CD1c-positive myeloid dendritic cell (primary cell): ENCODE data around the gene KLK11.
"Not testable (repeated sequence)": the region's sequence is repeated elsewhere in the genome, so short reads cannot be mapped to it uniquely, and the experiment has no call there.

ENCODE experiments used
- DNase-seq: peaks from one replicate; pipeline ENCODE4 v3.0.0-alpha.2; 2016; ENCODE audit errors: extremely low spot score

The KLK11 gene

DNA sequence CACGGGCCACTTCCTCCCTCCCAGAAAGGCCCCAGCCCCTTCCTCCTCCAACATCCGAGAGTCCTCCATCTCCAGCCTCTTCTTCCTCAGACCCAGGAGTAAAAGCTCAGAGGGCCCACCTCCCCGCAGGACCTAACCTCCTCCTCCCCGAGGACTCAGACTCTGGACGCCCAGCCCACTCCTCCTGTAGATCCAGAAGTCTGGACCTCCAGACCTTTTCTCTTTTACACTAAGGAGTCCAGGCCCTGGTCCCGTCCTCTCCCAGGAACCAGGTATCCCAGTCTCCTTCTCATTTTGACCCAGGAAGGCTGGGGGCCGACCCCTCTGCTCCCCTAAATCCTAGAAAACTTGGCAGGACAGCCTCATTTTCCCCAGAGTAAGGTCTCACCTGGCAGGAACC, 23.1 kb downstream of the KLK11 start:
- DNase-seq, result no peak

DNA sequence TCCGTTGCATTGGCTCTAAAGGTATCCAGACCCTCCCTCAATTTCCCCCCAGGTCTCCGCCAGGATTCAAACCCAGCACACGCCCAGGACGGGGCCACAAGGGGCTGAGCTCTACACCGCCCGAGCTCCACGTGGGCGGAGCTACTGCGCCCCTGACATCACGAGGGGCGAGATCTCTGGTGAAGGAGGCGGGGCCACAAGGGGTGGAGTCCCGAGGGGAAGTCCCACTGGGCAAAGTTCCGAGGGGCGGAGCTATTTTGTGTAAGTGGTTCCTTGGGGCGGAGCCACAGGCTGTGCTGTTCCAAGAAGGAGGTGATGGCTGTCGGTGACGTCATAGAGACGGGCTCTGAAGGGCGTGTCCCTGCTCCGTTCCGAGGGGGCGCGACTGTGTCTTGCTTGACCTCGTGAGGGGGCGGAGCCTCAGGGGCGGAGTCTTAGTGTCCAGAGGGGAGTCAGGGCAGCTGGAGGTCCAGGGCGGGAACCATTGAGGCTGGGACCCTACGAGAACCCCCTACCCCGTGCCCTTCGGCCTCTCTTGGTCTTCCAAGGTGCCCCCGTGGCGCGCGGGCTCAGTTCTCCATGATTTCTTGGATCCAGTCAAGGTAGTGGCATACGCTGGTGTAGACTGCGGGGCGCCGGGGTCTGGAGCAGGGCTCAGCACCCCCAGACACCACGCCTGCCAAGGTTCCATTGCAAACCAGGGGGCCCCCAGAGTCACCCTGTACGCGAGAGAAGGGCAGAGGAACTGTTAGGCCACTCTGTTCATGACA, 23.7 kb downstream of the KLK11 start:
- DNase-seq, result peak; percentile 14

DNA sequence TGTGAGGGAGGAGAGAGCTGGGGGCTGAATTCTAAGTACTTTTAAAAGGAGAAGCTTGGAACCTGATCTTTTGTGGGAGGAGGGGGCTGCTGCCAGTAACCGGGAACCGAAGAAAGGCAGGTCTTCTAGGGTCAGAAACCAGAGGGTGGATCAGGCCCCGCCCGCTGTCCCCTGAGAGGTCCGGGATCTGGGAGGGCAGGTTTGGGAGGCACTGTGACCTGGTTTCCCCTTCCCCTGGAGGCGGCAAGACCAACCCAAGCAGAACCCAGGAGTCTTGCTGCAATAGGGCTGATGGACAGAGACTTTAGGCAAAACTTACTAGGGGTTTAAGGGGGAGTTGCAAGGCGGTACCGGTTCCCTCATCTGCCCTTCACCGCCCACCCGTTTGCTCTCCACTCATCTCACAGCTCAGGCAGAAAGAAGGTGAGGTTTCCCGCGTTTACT, 24.3 kb downstream of the KLK11 start:
- DNase-seq, result no peak

DNA sequence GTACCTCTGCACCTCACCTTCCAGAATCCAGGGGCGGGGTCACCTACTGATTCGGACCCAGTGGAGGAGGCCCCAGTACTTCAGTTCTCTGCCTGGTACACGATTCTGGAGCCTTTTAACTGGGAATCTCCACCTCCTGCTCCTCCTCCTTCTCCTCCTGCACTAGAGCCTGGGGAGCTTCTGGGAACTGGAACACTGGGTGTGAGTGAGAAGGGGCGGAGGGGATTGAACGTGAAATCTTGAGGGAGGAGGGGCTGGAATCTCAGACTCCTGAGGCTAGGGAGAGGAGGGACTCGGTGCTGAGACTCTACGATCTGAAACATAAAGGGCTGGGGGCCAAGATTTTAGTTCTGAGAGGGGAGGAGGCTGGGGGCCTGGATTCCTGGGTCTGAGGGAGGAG, 24.9 kb downstream of the KLK11 start, which contains the start of gene KLK8:
Gene KLK8, minus strand, starts transcription at position 90 of the 400 bp plus-strand sequence. CDS start 437 bp downstream, outside the sequence.
- DNase-seq, result no peak

DNA sequence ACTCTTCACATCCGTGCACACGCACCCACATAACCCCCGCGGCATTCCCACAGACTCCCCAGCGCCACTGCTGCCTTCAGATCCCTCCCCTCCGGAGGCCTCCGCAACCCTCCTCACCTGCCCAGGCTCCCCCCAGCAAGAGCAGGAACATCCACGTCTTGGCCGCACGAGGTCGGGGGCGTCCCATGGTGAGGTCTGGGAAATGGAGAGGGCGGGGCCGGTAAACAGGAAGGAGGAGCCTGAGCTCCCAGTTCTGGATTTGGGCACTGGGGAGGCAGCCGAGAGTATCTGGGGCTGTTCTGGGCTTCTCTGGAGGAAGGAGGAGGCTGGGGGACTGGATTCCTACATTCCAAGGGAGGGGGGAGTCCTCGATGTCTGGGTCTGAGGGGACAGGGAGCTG, 25.4 kb downstream of the KLK11 start:
- no peak for DNase-seq

DNA sequence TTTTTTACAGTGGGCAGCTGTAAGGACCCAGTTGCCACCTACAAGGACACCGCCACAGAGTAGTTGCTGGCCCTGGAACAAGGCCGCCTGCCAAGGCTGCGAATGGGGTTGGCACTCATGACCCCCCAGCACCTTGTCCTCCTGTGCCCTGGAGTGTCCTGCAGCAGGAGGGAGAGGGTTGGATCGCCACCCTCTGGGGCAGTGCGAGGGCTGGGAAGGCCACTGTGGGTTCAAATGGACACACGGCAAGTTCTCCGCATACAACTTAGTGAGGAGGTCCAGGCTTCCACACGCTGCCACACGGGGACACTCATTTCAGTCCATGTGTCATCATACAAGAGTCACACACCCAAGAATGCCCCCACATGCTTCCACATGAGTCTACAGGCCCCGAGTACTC, 26.0 kb downstream of the KLK11 start:
- no peak for DNase-seq

DNA sequence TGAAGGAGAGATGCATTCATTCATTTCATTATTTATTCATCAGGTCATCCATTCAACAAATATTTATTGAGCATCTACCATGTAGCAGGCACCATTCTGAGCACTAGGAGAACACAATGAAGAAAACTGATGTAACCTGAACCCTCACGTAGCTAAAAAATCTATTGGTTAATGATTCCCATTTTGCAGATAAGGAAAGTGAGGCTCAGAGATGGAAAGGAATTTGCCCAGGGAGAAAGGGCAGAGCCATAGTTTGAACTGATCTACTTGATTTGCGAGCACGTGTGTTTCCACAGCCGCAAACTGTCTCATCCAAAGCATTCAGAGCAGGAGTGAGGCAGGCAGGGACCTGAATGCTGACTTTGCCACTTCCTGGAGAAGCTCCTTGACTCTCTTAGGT, 27.7 kb downstream of the KLK11 start:
- DNase-seq, result no peak

DNA sequence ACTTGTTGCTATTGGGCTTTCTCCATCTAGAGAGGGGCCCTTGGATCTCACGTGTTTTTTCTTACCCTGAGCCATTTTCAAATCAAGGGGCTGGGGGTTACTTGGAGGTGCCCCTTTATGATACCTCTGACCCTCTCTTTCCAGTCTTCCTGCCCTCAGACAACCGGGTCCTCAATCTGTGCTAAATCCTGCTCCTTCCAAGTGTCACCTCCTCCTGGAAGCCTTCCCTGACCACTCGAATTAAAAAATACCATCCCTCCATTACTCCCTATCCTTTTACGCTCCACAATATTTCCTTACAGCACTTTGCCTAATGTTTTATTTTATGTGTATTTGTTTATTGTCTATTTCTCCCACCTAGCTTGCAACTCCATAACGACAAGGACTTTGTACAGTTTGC, 28.4 kb downstream of the KLK11 start:
- DNase-seq, result no peak

DNA sequence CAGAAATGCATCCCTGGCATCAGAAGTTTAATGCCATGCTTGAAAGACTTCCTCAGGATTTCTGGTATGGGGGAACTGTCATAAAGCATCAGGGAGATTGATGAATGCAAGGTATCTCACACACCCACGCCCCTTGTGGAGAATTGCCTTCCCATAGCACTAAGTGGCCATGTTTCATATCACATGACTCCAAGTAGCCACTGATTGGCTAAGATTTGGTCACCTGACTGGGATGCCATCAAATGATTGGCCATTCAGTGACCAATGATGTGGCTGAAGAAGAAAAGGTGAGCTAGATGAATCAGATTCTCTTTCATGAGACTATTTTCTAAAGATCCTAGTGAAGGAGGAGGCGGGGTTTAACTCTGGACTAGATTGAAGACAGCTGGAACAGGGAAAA, 32.3 kb downstream of the KLK11 start:
- DNase-seq, result no peak

DNA sequence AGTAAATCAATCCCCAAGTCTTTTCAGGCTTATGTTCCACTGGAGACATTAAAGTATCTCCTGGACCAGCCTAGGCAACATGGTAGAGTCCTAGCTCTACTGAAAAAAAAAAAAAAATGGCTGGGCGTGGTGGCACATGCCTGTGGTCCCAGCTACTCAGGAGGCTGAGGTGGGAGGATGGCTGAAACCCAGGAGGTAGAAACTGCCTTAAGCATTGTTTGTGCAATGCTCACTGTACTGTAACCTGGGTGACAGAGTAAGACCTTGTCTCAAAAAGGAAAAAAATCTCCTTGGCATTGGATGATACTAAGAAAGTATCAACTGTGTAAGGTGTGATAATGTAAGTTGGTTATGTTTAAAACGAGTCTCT, 33.8 kb downstream of the KLK11 start:
- no peak for DNase-seq

DNA sequence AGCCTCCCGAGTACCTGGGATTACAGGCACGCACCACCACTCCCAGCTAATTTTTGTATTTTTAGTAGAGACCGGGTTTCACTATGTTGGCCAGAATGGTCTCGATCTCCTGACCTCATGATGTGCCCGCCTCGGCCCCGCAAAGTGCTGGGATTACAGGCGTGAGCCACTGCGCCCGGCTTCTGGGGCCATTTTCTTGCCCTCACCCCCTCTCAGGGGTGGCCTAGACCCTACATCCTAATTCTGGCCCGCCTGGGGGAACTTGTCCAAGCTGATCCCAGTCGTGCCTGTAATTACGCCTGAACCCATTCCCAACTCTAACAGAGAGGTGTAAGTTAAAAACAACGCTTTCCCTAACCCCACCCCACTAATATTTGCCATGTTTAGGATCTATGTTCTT, 42.0 kb downstream of the KLK11 start:
- DNase-seq, result not testable (repeated sequence)

DNA sequence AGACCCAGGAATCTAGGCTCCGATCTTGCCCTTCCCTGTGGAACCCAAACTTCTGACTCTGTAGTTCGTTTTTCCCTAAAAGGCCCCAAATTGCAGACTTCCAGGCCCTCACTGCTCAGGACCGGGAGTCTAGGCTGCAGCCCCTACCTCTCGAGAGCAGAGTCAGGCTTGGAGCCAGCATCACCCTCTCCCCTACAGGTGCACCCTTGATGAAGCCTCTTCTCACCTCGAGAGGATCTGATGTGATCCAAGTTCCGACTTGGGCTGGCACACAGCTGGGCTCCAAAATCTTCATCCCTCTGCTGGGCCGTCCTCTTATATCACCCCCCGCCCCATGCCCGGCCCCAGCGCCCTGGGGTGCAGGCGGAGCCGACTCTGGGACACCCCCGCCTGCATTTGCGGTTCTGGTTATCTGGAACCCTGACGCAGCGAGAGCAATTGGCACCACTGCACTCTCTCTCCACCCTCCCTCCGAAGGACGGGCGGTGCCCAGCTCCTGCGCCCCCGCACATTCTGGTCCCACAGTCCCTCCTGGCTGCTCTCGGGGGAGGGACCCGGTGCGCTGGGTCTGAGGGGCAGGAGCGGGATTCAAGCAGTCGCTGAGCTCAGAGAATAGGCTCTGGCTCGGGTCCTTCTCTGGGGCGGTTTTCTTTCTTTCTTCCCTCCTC, 42.7 kb downstream of the KLK11 start, which contains the start of gene KLK7:
Gene KLK7, minus strand, starts transcription at position 293 of the 668 bp plus-strand sequence. CDS start 1,518 bp downstream, outside the sequence.
- peak; percentile 14 for DNase-seq

DNA sequence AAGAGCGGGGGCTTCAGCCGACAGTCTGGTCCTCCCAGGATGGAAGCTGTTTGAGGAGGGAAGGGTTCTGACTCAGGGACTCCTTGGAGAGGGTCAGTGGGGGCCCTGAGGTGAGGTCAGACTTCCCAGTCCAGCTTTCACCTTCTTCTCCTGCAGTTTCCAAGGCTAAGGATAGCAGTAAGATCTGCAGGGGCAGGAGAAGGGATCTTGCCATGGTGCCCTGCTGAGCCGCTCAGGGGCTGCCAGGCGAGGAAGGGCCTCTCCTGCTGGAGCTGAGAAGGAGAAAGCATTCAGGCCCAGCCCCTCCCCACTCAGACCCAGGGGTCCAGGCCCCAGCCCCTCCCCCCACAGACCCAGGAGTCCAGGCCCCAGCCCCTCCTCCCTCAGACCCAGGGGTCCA, 44.2 kb downstream of the KLK11 start:
- no peak for DNase-seq

DNA sequence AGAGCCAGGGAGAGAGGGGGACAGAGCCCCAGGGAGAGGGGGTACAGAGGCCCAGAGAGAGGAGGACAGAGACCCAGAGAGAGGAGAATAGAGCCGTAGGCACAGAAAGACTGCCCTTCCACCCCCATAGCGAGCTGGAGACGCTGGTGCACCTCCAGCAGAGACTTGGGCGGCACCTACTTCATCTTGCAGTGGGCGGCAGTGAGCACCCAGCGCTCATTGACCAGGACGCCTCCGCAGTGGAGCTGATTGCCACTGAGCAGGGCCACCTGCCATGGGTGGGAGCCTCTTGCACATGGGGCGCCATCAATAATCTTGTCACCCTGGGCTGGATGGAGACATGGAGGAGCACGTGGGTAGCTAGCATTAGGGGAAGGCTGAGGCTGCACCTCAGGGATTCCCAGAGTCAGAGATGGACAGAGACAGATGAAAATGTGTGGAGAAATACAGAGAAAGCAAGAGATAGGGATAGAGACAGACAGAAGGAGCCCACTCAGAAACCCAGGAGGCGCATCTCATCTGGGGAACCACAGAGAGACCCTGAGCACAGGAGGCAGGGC, 44.7 kb downstream of the KLK11 start:
- DNase-seq, result no peak

DNA sequence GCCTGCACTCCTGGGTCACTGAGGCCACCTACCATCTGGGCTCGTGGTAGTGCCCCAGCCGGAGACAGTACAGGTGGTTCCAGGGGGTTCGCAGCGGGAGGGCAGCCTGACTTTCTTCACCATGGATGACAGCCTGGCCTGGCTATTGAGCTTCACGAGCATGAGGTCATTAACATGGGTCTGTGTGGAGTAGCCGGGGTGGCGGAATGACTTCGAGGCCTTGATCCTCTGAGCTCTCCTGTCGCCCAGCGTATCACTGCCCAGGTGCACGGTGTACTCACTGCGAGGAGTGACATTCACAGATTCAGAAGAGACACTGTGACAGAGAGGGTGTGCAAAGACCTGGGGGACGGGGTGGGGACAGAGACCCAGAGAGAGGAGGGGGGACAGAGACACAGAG, 46.2 kb downstream of the KLK11 start:
- DNase-seq, result no peak

DNA sequence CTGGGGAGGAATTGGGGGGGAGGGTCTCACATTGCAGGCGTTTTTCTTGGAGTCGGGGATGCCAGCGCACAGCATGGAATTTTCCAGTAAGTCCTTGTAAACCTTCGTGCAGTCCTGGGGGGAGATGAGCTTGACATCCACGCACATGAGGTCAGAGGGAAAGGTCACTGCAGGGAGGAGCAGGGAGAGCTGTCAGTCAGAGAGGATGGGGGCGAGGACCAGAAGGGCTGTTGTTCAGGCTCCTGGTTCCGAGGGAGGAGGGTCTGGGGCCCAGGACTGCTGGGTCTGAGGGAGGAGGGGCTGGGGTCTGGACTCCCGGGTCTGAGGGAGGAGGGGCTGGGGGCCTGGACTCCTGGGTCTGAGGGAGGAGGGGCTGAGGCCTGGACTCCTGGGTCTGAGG, 46.7 kb downstream of the KLK11 start:
- no peak for DNase-seq

DNA sequence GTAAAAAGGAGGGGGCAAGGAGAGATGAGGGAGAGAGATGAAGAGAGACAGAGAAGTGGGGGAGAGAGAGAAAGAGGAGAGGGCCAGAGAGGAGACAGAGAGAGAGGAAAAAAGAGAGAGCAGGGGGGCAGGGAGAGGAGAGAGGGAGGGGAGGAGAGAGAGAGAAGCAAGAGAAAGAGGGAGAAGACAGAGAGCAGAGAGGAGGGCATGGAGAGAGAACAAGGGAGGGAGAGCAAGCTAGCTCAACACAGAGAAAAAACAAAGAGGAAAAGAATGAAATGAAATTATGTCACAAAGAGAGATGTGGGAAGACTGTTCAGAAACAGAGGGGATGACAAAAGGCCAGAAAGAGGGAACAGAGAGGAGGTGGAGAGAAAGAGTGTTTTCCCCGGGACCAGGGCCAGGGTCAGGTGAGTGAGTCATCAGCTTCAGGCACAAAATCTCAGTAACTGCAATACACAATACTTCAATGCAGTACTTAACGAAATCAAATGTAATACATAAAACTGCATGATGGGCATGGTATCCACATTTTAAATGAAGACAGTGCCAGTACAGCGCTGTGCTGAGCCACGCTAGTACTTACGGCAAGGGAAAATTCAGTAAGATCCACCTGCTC, 47.5 kb downstream of the KLK11 start:
- DNase-seq, result no peak

DNA sequence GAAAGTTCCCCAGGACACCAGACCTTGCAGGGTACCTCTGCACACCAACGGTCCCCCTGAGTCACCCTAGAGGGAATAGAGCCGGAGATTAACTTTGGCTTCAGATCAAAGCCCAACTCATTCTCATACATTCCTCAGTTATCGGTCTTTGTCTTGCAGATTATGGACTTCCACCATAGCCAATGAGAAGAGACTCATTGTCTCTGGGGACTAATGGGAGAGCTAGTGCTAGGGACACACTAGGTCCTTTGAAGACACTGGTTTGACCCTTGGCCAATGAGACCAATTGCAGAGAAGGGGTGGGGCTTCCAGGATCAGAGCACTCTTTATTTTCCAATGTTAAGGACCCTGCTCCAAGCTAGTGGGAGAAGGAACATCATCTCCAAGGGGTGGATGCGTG, 48.8 kb downstream of the KLK11 start:
- no peak for DNase-seq

DNA sequence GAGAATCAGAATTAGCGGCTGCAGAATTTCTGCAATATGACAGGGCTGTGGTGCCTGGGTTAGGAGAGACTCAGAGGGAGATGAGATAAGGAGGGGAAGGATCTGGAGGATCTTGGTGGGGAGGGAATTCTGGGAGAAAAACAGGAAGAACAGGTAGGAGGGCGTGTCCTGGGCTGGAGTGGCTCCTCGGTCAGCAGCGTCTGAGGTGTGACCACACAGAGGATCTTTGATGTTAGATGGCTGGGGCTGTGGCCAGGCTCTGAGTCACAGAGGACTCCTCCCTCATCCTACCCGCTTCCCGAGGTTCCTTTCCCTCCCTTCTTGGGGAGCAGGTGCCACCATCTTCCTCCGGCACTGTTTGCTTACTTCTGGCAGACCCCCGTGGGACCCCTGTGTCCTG, 50.6 kb downstream of the KLK11 start:
- DNase-seq, result no peak

DNA sequence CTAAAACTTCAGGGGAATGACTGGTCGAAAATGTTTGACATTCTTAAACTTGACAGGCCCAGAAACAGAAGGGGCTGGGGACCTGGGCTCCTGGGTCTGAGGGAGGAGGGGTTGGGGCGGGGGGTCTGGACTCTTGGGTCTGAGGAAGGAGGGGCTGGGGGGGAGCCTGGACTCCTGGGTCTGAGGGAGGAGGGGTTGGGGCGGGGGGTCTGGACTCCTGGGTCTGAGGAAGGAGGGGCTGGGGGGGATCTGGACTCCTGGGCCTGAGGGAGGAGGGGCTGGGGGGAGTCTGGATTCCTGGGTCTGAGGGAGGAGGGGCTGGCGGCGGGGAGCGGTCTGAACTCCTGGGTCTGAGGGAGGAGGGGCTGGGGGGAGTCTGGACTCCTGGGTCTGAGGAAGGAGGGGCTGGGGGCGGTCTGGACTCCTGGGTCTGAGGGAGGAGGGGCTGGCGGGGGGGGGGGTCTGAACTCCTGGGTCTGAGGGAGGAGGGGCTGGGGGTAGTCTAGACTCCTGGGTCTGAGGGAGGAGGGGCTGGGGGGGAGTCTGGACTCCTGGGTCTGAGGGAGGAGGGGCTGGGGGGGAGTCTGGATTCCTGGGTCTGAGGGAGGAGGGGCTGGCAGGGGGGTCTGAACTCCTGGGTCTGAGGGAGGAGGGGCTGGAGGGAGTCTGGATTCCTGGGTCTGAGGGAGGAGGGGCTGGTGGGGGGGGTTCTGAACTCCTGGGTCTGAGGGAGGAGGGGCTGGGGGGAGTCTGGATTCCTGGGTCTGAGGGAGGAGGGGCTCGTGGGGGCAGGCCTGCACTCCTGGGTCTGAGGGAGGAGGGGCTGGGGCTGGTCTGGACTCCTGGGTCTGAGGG, 51.5 kb downstream of the KLK11 start:
- DNase-seq, result no peak

DNA sequence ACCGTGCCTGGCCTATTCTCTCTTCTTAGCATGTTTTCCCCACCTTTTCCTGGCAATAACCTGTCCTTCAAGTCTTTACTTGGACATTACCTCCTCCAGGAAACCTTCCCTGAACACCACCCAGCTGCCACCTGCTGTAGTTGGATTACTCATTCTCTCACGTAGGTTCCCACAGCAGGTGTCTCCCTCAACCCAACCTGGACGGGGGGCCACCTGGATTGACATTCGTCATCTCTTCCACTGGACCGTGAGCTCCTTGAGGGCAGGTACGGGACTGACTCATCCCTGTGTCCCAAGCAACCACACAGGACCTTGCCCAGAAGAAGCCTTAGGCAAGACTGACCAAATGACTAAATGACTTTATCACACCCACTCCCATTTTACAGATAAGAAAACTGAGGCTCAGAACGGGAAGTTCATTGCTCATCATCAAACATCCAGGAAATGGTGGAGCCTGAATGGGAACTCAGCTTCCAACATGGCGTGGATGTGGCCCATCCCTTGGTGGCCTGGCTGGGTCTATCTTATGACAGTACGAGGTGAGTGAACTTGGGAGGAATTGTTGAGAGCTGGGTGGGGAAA, 53.5 kb downstream of the KLK11 start:
- DNase-seq, result no peak
